ENCODE measurements around the gene POLR1A. TPM values are rescaled to one million over a fixed set of nuclear protein-coding genes. Genes with fewer than 3 reads are reported as not detected.
A peak's percentile ranks its signal among the peaks of the same experiment; 100 is the strongest.

The POLR1A gene
- total RNA-seq, 2 experiments from 2014 or later = 25.2 to 29.7 TPM

DNA sequence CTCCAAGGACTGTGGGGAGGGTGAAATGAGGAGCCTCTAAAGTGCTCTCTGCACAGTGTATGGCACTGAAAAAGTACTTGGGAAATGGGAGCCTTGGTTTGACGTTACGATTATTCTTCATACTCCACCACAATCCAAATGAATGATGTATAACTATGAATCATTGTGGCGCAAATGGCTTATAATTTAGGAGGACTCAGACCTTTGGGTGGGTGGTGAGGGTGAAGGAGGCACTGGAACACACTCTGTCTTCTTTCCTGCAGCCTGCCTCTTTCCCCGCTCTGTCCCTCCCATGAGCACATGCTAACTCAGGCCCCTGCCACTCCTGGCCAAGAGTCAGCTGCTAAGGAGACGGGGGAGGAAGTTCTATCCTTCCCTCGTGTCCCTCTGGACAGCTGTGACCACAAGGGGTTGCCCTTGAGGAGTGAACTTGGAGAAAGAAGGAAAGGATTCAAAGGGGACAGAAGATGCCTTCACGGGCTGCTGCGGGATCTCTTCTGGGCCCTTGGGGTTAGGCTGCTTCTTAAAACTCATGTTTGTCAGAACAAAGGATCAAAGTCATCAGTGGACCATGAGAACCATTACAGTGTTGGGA lies 36.5 kb downstream of the POLR1A start:
- ChIA-PET POLR2A (interaction anchor here (1.7 kb wide), 1 partner anchor 11 kb away, joined by 6 read pairs; no protein-coding TSS in a partner anchor), CTCF (interaction anchor here (1.9 to 3.1 kb wide), 2 partner anchors 11 to 181 kb away, joined by 12 to 13 read pairs; partner anchors contain the start of gene ST3GAL5)
- peaks cover 71% of the 10 kb centered on the region for H3K36me3 Mint-ChIP-seq (ENCODE audit: low read depth)
- H3K4me3 Mint-ChIP-seq = no peak overlapping the region
- no peaks in the 10 kb centered on the region for H3K27me3 Mint-ChIP-seq
- peak overlapping the region; percentile 58 for H3K27ac Mint-ChIP-seq
- H3K9me3 Mint-ChIP-seq = no peaks in the 10 kb centered on the region
- peaks cover 28% of the 10 kb centered on the region for H3K4me1 Mint-ChIP-seq
- no peak for DNase-seq

DNA sequence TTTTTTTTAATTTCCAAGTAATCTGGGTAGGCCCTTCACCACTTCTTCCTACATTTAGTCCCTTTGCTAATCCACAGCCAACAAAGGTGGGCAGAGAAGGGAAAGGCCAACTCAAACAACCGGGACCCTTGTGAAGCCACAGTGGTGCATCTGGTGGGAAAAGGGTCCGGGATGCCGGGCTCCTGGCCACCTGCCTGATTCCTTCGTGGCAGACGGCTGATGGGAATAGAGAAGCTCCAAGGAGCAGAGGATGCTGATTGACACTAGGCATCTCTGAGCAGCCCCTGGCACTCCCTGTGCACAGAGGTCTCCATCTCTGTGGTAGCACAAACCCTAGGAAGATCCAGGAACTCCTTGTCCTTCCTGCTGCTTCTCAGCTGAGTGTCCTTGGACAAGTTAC lies 37.0 kb downstream of the POLR1A start:
- Mint-ChIP-seq H3K27ac (peak overlapping the region; percentile 58), H3K36me3 (ENCODE audit: low read depth) (peaks cover 76% of the 10 kb centered on the region)
- CTCF ChIA-PET = interaction anchor here (0.7 to 3.1 kb wide), 5 partner anchors 9 to 241 kb away, joined by 4 to 13 read pairs (median 6); partner anchors contain the start of gene ST3GAL5

DNA sequence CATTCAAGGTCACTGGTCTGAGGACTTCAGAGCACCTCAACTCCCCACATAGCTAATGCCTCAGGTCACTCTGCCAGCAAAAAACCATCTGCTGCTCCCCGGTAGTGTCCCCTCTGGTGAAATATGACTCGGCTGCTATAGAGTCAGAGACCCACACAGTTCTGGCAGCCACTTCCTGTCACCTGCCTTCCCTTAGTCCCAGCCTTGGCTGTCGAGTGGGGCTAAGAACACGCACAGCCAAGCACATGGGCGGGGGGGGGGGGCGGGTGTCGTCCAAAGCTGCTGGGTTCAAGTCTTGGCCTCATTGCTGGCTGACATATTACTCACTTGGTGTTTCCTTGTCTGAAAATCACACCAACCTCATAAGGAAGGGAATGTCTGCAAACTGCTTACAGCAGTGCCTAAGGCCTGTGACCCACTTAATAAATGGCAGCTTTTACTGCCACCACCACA lies 37.5 kb downstream of the POLR1A start:
- H3K27ac Mint-ChIP-seq = peak overlapping the region; percentile 76

More for the DNA sequence above, 37.0 kb downstream of the POLR1A start:
- H3K4me3 Mint-ChIP-seq = no peak overlapping the region
- DNase-seq = peak; percentile 15
- peaks cover 33% of the 10 kb centered on the region for H3K4me1 Mint-ChIP-seq
- H3K27me3 Mint-ChIP-seq = no peaks in the 10 kb centered on the region
- peaks cover 3% of the 10 kb centered on the region for H3K9me3 Mint-ChIP-seq
- POLR2A ChIA-PET = interaction anchor here (1.2 to 1.8 kb wide), 4 partner anchors 11 to 241 kb away, joined by 3 to 17 read pairs (median 6); partner anchors contain the start of genes POLR1A and PTCD3

DNA sequence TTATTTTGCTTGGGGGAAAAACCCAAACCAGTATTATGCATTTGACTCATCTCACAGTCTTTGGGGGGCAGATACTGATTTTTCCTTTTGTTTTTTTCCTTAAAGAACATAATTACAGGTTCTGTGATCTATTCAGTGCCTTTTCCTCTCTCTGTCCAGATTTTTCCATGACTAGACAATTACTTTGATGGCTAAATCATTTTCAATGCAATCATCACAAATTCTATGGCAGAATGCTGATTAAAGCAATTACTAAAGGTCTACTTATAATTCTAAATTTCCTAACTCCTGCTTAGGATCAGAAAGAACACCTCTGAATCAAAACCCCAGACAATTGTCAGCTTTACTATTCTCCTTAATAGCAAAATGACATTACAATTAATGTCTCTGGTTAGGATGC lies 38.8 kb downstream of the POLR1A start:
- Mint-ChIP-seq H3K9me3 (peaks cover 6% of the 10 kb centered on the region), H3K27ac (no peak overlapping the region), H3K27me3 (no peaks in the 10 kb centered on the region), H3K4me3 (no peak overlapping the region), H3K36me3 (ENCODE audit: low read depth) (peaks cover 83% of the 10 kb centered on the region), H3K4me1 (peaks cover 29% of the 10 kb centered on the region)
- DNase-seq = no peak
- ChIA-PET CTCF (interaction anchor here (0.8 to 3.1 kb wide), 3 partner anchors 13 to 179 kb away, joined by 3 to 13 read pairs (median 12); partner anchors contain the start of gene ST3GAL5), POLR2A (interaction anchor here (0.9 to 1.8 kb wide), 3 partner anchors 31 to 213 kb away, joined by 3 to 17 read pairs (median 3); no protein-coding TSS in a partner anchor)

More for the DNA sequence above, 37.5 kb downstream of the POLR1A start:
- H3K36me3 Mint-ChIP-seq (ENCODE audit: low read depth) = peaks cover 81% of the 10 kb centered on the region
- CTCF ChIA-PET = interaction anchor here (0.7 to 3.1 kb wide), 5 partner anchors 10 to 241 kb away, joined by 4 to 13 read pairs (median 6); partner anchors contain the start of gene ST3GAL5
- H3K9me3 Mint-ChIP-seq = peaks cover 3% of the 10 kb centered on the region
- no peak overlapping the region for H3K4me3 Mint-ChIP-seq
- DNase-seq = peak; percentile 74
- H3K4me1 Mint-ChIP-seq = peaks cover 33% of the 10 kb centered on the region
- POLR2A ChIA-PET = interaction anchor here (1.2 to 1.8 kb wide), 4 partner anchors 12 to 240 kb away, joined by 3 to 17 read pairs (median 6); partner anchors contain the start of genes POLR1A and PTCD3
- no peaks in the 10 kb centered on the region for H3K27me3 Mint-ChIP-seq

DNA sequence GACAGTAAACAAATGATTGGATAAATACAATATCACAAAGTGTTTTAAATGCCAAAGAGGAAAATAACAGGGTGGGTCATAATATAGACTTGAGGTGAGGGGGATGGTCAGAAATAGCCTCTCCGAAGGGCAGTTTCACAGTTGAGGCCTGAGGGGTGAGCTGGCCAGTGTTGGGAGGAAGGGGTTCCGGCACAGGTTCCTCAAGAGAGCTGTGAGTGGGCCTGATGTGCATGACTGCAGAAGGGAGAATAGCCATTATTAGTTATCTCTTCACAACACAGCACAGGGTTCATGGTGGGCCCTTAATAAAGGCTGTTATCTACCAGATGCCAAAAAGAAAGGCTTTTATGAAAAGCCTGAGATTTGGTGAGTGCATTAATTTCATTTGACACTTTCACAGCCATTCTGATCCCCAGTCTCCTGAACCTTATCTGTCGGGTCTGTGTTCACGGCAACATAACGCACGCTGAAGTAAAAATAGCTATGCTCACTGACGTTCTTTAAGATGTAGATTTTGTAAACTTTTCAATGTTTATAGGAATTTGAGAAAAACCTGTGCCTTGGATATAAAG lies 39.6 kb downstream of the POLR1A start:
- peaks cover 6% of the 10 kb centered on the region for H3K9me3 Mint-ChIP-seq
- H3K36me3 Mint-ChIP-seq (ENCODE audit: low read depth) = peaks cover 80% of the 10 kb centered on the region
- no peak for DNase-seq
- H3K27me3 Mint-ChIP-seq = no peaks in the 10 kb centered on the region
- POLR2A ChIA-PET = no interaction called here
- H3K27ac Mint-ChIP-seq = no peak overlapping the region
- peaks cover 29% of the 10 kb centered on the region for H3K4me1 Mint-ChIP-seq
- H3K4me3 Mint-ChIP-seq = no peak overlapping the region
- CTCF ChIA-PET = interaction anchor here (1.1 kb wide), 1 partner anchor 239 kb away, joined by 4 read pairs; no protein-coding TSS in a partner anchor

DNA sequence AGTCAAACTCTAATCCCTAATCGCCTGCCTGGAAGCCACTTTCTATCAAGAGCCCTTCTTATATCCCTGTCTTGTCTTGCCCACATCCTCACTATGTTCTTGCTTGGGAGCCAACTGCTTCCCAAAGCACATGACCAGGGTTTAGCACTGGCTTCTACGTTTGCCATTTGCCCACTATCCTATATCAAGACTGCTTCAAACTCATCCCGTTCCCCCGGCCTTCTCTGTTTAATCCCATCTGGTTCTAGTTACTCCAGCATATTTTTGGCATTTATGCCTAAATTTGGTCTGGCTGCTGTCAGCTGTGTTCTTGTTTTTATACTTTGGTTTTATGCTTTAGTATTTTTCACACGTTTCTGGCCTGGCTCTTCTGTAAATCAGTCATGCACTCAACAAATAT lies 40.2 kb downstream of the POLR1A start:
- Mint-ChIP-seq H3K27ac (peak overlapping the region; percentile 3), H3K36me3 (ENCODE audit: low read depth) (peaks cover 79% of the 10 kb centered on the region), H3K4me1 (peaks cover 29% of the 10 kb centered on the region), H3K27me3 (no peaks in the 10 kb centered on the region), H3K9me3 (peaks cover 6% of the 10 kb centered on the region), H3K4me3 (no peak overlapping the region)
- DNase-seq = no peak
- POLR2A ChIA-PET = no interaction called here
- CTCF ChIA-PET = interaction anchor here (1.1 kb wide), 1 partner anchor 238 kb away, joined by 4 read pairs; no protein-coding TSS in a partner anchor

DNA sequence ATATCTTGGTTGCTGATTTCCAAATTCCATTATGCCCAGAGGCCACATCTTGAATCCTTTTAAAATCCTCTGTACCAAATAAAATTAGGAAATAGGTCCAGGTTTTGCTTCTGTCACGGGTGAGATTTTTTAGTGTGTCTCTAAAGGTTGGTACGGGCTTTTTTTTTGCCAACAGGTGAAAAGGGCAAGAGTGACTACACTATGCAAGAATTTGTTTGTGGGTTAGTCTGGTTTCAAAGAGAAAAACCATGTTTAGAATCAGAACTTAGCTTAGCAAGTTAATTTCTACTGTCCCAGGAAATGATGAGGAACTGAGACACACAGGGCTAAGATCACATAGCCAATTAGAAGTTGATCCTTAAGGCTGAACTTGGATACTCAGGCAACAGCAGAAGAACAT lies 41.7 kb downstream of the POLR1A start:
- no peak for DNase-seq
- peaks cover 23% of the 10 kb centered on the region for H3K4me1 Mint-ChIP-seq
- ChIA-PET CTCF (no interaction called here), POLR2A (interaction anchor here (1.0 to 1.2 kb wide), 2 partner anchors 12 to 23 kb away, joined by 3 to 4 read pairs; no protein-coding TSS in a partner anchor)
- H3K27ac Mint-ChIP-seq = no peak overlapping the region
- H3K27me3 Mint-ChIP-seq = no peaks in the 10 kb centered on the region
- peaks cover 6% of the 10 kb centered on the region for H3K9me3 Mint-ChIP-seq
- H3K4me3 Mint-ChIP-seq = no peak overlapping the region
- H3K36me3 Mint-ChIP-seq (ENCODE audit: low read depth) = peaks cover 72% of the 10 kb centered on the region

DNA sequence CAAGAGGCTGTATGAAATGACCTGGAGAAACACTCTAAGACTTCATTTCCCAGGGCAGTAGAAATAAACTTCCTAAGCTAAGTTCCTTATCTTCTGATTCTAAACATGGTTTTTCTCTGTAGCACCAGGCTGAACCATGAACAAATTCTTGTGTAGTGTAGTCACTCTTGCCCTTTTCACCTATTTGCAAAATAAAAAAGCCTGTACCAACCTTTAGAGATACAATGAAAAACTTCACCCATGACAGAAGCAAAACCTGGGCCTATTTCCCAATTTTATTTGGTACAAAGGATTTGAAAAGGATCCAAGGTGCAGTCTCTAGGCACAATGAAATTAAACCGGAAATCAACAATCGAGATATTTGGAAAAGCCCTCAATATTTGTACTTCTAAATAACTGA lies 43.6 kb downstream of the POLR1A start:
- Mint-ChIP-seq H3K36me3 (ENCODE audit: low read depth) (peaks cover 68% of the 10 kb centered on the region), H3K27me3 (no peaks in the 10 kb centered on the region), H3K27ac (no peak overlapping the region), H3K9me3 (peaks cover 6% of the 10 kb centered on the region), H3K4me1 (peaks cover 5% of the 10 kb centered on the region), H3K4me3 (no peak overlapping the region)
- POLR2A ChIA-PET = no interaction called here
- CTCF ChIA-PET = no interaction called here
- no peak for DNase-seq

DNA sequence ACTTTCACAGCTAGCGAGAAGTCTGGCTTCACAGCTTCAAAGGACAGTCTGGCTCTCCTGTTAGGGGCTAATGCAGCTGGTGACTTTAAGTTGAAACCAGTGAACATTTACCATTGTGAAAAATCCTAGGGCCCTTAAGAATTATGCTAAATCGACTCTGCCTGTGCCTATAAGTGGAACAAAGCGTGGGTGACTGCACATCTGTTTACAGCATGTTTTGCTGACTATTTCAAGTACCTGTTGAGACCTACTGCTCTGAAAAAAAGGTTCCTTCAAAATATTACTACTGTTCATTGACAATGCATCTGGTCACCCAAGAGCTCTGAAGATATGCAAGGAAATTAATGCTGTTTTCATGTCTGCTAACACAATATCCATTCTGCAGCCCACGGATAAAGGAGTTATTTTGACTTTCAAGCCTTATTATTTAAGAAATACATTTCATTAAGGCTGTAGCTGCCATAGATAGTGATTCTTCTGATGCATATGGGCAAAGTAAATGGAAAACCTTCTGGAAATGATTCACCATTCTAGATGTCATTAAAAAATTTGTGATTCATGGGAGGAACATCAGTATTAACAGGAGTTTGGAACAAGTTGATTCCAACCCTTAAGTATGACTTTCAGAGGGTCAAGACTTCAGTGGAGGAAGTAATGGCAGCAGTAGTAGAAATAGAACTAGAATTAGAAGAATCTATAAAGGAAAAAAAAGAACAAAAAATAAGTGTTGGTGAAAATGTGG lies 48.9 kb downstream of the POLR1A start:
- no peak overlapping the region for H3K4me3 Mint-ChIP-seq
- CTCF ChIA-PET = interaction anchor here (1.5 to 2.9 kb wide), 3 partner anchors 15 to 420 kb away, joined by 3 to 12 read pairs (median 5); no protein-coding TSS in a partner anchor
- H3K4me1 Mint-ChIP-seq = no peaks in the 10 kb centered on the region
- H3K36me3 Mint-ChIP-seq (ENCODE audit: low read depth) = peaks cover 41% of the 10 kb centered on the region
- H3K9me3 Mint-ChIP-seq = no peaks in the 10 kb centered on the region
- H3K27ac Mint-ChIP-seq = no peak overlapping the region
- no peak for DNase-seq
- H3K27me3 Mint-ChIP-seq = no peaks in the 10 kb centered on the region
- POLR2A ChIA-PET = no interaction called here

DNA sequence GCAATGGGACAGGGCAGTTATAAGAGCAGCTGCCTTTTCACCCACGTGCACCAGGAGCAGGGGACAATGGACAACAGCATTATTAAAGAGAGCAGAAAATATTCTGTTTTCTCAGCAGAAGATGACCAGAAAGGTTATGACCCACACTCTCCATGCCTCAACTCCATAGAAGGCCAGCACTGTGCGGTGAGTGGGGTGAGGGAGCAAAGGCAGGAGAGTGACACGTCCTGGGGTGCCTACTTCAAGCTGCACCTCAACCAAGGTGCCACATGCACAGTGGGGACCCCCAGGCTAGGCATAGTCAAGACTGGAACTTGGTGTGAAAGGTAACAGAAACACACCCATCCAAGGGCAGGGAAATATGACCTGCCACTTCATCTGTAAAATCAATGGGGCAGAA lies 50.4 kb downstream of the POLR1A start:
- CTCF ChIA-PET = interaction anchor here (1.0 to 2.9 kb wide), 3 partner anchors 14 to 228 kb away, joined by 3 to 12 read pairs (median 3); no protein-coding TSS in a partner anchor
- Mint-ChIP-seq H3K27me3 (no peaks in the 10 kb centered on the region), H3K9me3 (no peaks in the 10 kb centered on the region), H3K36me3 (ENCODE audit: low read depth) (peaks cover 33% of the 10 kb centered on the region), H3K4me3 (no peak overlapping the region), H3K27ac (no peak overlapping the region), H3K4me1 (no peaks in the 10 kb centered on the region)
- peak; percentile 6 for DNase-seq
- POLR2A ChIA-PET = no interaction called here

DNA sequence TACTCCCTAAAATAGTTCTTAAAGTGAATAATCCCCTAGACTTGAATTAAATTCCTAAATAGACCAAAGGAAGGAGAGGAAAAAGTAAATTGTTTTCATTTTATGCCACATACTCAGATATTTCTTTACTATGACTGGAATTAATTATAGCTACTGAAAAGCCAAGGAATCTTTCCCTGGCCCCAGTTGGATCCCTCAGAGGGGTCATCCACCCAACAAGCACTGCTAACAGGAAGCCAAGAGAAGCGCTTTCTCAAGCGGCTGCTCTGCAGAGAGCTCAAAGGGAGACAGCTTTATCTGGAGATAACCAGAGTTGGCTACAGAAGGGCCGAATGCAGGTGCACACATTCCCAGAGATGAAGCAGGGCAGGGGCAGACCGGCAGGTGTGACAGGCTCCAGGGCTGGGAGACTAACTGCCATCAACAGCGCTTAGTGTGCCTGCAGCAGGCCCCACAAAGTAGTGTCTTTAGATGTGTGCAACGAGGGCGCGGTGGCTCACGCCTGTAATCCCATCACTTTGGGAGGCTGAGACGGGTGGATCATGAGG lies 51.1 kb downstream of the POLR1A start:
- H3K27ac Mint-ChIP-seq = no peak overlapping the region
- peak; percentile 12 for DNase-seq
- H3K9me3 Mint-ChIP-seq = no peaks in the 10 kb centered on the region
- no peaks in the 10 kb centered on the region for H3K4me1 Mint-ChIP-seq
- no peaks in the 10 kb centered on the region for H3K27me3 Mint-ChIP-seq
- peaks cover 33% of the 10 kb centered on the region for H3K36me3 Mint-ChIP-seq (ENCODE audit: low read depth)
- CTCF ChIA-PET = interaction anchor here (1.0 to 2.9 kb wide), 2 partner anchors 13 to 227 kb away, joined by 3 to 12 read pairs; no protein-coding TSS in a partner anchor
- POLR2A ChIA-PET = no interaction called here
- H3K4me3 Mint-ChIP-seq = no peak overlapping the region

DNA sequence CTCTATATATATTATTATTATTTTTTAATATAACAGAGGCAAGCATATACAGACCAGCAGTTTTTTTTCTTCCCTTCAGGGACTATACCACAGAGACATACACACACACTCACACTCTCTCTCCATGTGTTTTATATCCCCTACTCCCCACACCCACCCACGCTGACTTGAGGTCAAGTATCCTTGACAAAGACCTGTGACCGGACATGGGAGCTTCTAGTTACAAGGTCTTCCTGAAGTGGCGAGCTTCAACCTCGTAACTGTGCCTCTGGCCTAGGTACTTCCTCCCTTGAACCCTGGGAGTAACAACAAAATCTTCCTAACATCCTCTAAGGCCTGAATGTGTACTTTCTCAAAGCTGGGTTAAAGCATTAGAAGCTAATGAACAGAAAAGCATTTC lies 52.5 kb downstream of the POLR1A start:
- Mint-ChIP-seq H3K27me3 (no peaks in the 10 kb centered on the region), H3K9me3 (no peaks in the 10 kb centered on the region), H3K4me3 (no peak overlapping the region), H3K27ac (no peak overlapping the region), H3K4me1 (no peaks in the 10 kb centered on the region), H3K36me3 (ENCODE audit: low read depth) (peaks cover 38% of the 10 kb centered on the region)
- POLR2A ChIA-PET = interaction anchor here (0.5 kb wide), 1 partner anchor 133 kb away, joined by 3 read pairs; no protein-coding TSS in a partner anchor
- DNase-seq = peak; percentile 4
- CTCF ChIA-PET = no interaction called here
